C4-2B (cell line): Measurements from ENCODE around the gene SNU13.

Source experiments
- ZFX ChIP-seq: fragments of 450-650 bp; IDR thresholded peaks from 2 replicates; pipeline ENCODE4 v1.6.1; 2017
- TF ChIP-seq, protein P1 (sequence below): fragments of 450-650 bp; conservative IDR thresholded peaks from 2 replicates; pipeline ENCODE4 v1.5.1; 2017; ENCODE audit warnings: mild to moderate bottlenecking

GRCh38 chr22:41661713-41662112 is 27.0 kb downstream of the SNU13 start:
- TF ChIP-seq, protein P1, sequence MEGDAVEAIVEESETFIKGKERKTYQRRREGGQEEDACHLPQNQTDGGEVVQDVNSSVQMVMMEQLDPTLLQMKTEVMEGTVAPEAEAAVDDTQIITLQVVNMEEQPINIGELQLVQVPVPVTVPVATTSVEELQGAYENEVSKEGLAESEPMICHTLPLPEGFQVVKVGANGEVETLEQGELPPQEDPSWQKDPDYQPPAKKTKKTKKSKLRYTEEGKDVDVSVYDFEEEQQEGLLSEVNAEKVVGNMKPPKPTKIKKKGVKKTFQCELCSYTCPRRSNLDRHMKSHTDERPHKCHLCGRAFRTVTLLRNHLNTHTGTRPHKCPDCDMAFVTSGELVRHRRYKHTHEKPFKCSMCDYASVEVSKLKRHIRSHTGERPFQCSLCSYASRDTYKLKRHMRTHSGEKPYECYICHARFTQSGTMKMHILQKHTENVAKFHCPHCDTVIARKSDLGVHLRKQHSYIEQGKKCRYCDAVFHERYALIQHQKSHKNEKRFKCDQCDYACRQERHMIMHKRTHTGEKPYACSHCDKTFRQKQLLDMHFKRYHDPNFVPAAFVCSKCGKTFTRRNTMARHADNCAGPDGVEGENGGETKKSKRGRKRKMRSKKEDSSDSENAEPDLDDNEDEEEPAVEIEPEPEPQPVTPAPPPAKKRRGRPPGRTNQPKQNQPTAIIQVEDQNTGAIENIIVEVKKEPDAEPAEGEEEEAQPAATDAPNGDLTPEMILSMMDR, result no peak
- no peak for TF ChIP-seq ZFX
